Hypothalamus (tissue), 51 donors: ENCODE measurements around the gene CCDC146.
"Not testable (repeated sequence)": the region's sequence is repeated elsewhere in the genome, so short reads cannot be mapped to it uniquely, and the experiment has no call there.

Experiments used
- DNase-seq, 51 donors: peaks; one replicate each; lab custom pipeline; 2025; lab: John Stamatoyannopoulos, UW

The CCDC146 gene

GRCh38 chr7:77244222-77244934, 122.0 kb downstream of the CCDC146 start:
- DNase-seq: no peak

GRCh38 chr7:77245015-77245755, 122.8 kb downstream of the CCDC146 start:
- DNase-seq: peak in 1 of 51 donors; percentile 2

GRCh38 chr7:77246026-77246640, 123.7 kb downstream of the CCDC146 start:
- DNase-seq: no peak

- DNase-seq: peak in 32 of 51 donors; percentile 2 to 72 (median 33)
These were observed 124.9 kb downstream of the CCDC146 start for GRCh38 chr7:77247206-77247850.

- no peak for DNase-seq
These were observed 125.7 kb downstream of the CCDC146 start for GRCh38 chr7:77248154-77248553.

- no peak for DNase-seq
These were observed 130.1 kb downstream of the CCDC146 start for GRCh38 chr7:77252506-77252905.

- no peak for DNase-seq
These were observed 130.7 kb downstream of the CCDC146 start for GRCh38 chr7:77253151-77253550.

- DNase-seq: no peak
These were observed 132.0 kb downstream of the CCDC146 start for GRCh38 chr7:77254429-77254828.

GRCh38 chr7:77254915-77255314, 132.5 kb downstream of the CCDC146 start:
- no peak for DNase-seq

GRCh38 chr7:77258014-77258413, 135.6 kb downstream of the CCDC146 start:
- DNase-seq: no peak

- no peak for DNase-seq
These were observed 136.2 kb downstream of the CCDC146 start for GRCh38 chr7:77258593-77258992.

- DNase-seq: no peak
These were observed 139.9 kb downstream of the CCDC146 start for GRCh38 chr7:77262316-77262715.

- no peak for DNase-seq
These were observed 143.3 kb downstream of the CCDC146 start for GRCh38 chr7:77265666-77266065.

GRCh38 chr7:77266291-77266794, 143.9 kb downstream of the CCDC146 start:
- no peak for DNase-seq

GRCh38 chr7:77269360-77270093, 147.1 kb downstream of the CCDC146 start:
- peak in 1 of 51 donors; percentile 5 for DNase-seq

- no peak for DNase-seq
These were observed 147.7 kb downstream of the CCDC146 start for GRCh38 chr7:77270094-77270480.

- DNase-seq: no peak
These were observed 149.4 kb downstream of the CCDC146 start for GRCh38 chr7:77271766-77272165.

GRCh38 chr7:77275663-77276062, 153.2 kb downstream of the CCDC146 start:
- DNase-seq: not testable (repeated sequence)

- DNase-seq: no peak
These were observed 153.7 kb downstream of the CCDC146 start for GRCh38 chr7:77276120-77276519.

- DNase-seq: no peak
These were observed 159.5 kb downstream of the CCDC146 start for GRCh38 chr7:77281780-77282478.
